B cell (primary cell): ENCODE data around the gene CRAMP1.

Source experiments
- EZH2 ChIP-seq: IDR thresholded peaks from 2 replicates; pipeline ENCODE4 v1.6.1; 2012; ENCODE audit warnings: borderline replicate concordance, low read depth, mild to moderate bottlenecking, moderate library complexity, low read length; ENCODE audit not compliant: insufficient read depth, poor library complexity, severe bottlenecking
- TF ChIP-seq, protein P1 (sequence below): fragments of 200-600 bp; IDR thresholded peaks from one replicate; pipeline ENCODE4 v1.8.0; 2022; ENCODE audit warnings: antibody characterized with exemption, mild to moderate bottlenecking

DNA sequence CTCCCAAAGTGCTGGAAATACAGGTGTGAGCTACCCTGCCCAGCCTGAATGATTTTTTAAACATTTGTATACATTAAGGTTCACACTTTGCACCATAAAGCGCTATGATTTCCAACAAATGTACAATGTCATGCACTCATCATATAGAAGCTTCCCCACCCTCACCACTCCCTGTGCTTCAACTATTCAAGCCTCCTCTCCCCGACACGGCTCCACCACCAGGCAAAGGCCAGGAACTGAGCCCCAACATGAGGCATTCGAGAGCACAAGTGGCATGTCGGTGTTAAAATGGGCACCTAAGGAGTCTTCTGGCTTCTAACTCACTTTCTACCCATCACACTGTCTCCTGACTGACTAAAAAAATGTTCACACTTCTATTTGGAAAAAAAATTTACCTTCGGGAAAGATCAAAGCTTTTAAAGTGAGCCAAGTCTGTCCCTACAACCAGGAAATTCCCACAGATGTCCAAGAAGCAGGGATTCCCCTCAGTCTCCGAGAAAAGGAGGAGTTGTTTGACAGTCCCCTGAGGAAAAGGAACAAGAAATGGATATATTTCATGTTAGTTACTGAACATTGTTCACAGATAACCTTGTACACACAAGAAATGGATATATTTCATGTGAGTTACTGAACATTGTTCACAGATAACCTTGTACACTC is 41.0 kb upstream of the CRAMP1 start:
- TF ChIP-seq, protein P1, sequence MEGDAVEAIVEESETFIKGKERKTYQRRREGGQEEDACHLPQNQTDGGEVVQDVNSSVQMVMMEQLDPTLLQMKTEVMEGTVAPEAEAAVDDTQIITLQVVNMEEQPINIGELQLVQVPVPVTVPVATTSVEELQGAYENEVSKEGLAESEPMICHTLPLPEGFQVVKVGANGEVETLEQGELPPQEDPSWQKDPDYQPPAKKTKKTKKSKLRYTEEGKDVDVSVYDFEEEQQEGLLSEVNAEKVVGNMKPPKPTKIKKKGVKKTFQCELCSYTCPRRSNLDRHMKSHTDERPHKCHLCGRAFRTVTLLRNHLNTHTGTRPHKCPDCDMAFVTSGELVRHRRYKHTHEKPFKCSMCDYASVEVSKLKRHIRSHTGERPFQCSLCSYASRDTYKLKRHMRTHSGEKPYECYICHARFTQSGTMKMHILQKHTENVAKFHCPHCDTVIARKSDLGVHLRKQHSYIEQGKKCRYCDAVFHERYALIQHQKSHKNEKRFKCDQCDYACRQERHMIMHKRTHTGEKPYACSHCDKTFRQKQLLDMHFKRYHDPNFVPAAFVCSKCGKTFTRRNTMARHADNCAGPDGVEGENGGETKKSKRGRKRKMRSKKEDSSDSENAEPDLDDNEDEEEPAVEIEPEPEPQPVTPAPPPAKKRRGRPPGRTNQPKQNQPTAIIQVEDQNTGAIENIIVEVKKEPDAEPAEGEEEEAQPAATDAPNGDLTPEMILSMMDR, result no peak
- TF ChIP-seq EZH2, result no peak
